Mesendoderm (in vitro differentiated cells): ENCODE measurements around the gene PRKCB.
A peak's percentile ranks its signal among the peaks of the same experiment; 100 is the strongest.

Source experiments
- DNase-seq: peaks from one replicate; pipeline ENCODE4 v3.0.0; 2013
- H2AK5ac ChIP-seq: 2 replicates; pipeline ENCODE4 v1.6.1; 2013; ENCODE audit warnings: low read length, inconsistent platforms
- H2BK120ac ChIP-seq: 2 replicates; pipeline ENCODE4 v1.6.1; 2013; ENCODE audit warnings: low read depth, mild to moderate bottlenecking, low read length, moderate library complexity, mixed read lengths
- H2BK15ac ChIP-seq: replicated peaks from 2 replicates; pipeline ENCODE4 v1.6.1; 2013; ENCODE audit warnings: low read depth, mild to moderate bottlenecking, moderate library complexity
- H2BK5ac ChIP-seq: 2 replicates; pipeline ENCODE4 v1.6.1; 2013; ENCODE audit warnings: low read length, inconsistent platforms
- H3K18ac ChIP-seq: 2 replicates; pipeline ENCODE4 v1.6.1; 2013; ENCODE audit warnings: mild to moderate bottlenecking, low read length, mixed read lengths
- H3K23ac ChIP-seq: one replicate; pipeline ENCODE4 v1.6.1; 2013; ENCODE audit warnings: low read length
- H3K27ac ChIP-seq: 2 replicates; pipeline ENCODE4 v1.5.1; 2013; ENCODE audit warnings: low read depth, mild to moderate bottlenecking, inconsistent platforms, low read length, moderate library complexity
- H3K27me3 ChIP-seq: 2 replicates; pipeline ENCODE4 v1.6.1; 2013; ENCODE audit warnings: low read length, control low read depth, mild to moderate bottlenecking, inconsistent platforms; ENCODE audit not compliant: insufficient read depth, poor library complexity
- H3K36me3 ChIP-seq: 2 replicates; pipeline ENCODE4 v1.6.1; 2013; ENCODE audit warnings: low read length, inconsistent platforms; ENCODE audit not compliant: control insufficient read depth, insufficient read depth
- H3K4ac ChIP-seq: one replicate; pipeline ENCODE4 v1.6.1; 2013; ENCODE audit warnings: low read depth, mild to moderate bottlenecking, low read length, moderate library complexity
- H3K4me1 ChIP-seq: 2 replicates; pipeline ENCODE4 v1.6.1; 2013; ENCODE audit warnings: low read depth, low read length, inconsistent platforms; ENCODE audit not compliant: control insufficient read depth
- H3K4me2 ChIP-seq: 2 replicates; pipeline ENCODE4 v1.6.1; 2013; ENCODE audit warnings: low read length
- H3K4me3 ChIP-seq: 2 replicates; pipeline ENCODE4 v1.5.1; 2013; ENCODE audit warnings: mild to moderate bottlenecking, low read length
- H3K56ac ChIP-seq: one replicate; pipeline ENCODE4 v1.6.1; 2013; ENCODE audit warnings: low read length
- H3K79me1 ChIP-seq: 2 replicates; pipeline ENCODE4 v1.6.1; 2013; ENCODE audit warnings: low read length, inconsistent platforms
- H3K79me2 ChIP-seq: 2 replicates; pipeline ENCODE4 v1.6.1; 2013; ENCODE audit warnings: mild to moderate bottlenecking, low read length; ENCODE audit not compliant: control insufficient read depth, insufficient read depth
- H3K9ac ChIP-seq: 2 replicates; pipeline ENCODE4 v1.6.1; 2013; ENCODE audit warnings: low read length, inconsistent platforms
- H4K5ac ChIP-seq: one replicate; pipeline ENCODE4 v1.6.1; 2013; ENCODE audit warnings: low read length
- H4K8ac ChIP-seq: one replicate; pipeline ENCODE4 v1.6.1; 2013; ENCODE audit warnings: low read depth, mild to moderate bottlenecking, control low read depth, low read length, moderate library complexity
- whole genome bisulfite sequencing: extraction: QIAGEN DNeasy Blood & Tissue Kit; methylation state at CpG from one replicate; pipeline ENCODE4 v1.1.7; 2013; ENCODE audit warnings: low lambda C conversion rate, missing lambda C conversion rate; ENCODE audit not compliant: insufficient coverage; ENCODE audit errors: extremely low coverage; 5-methylcytosine and 5-hydroxymethylcytosine counted together

The PRKCB gene

GRCh38 chr16:23902748-23903414, 67.1 kb downstream of the PRKCB start:
- no peaks in the 10 kb centered on the region for H3K27me3 ChIP-seq
- H3K56ac ChIP-seq, result no peak overlapping the region
- no peak overlapping the region for H2BK15ac ChIP-seq
- H4K5ac ChIP-seq, result no peak overlapping the region
- no peak overlapping the region for H3K4me2 ChIP-seq
- peak; percentile 19 for DNase-seq
- no peak overlapping the region for H3K4ac ChIP-seq
- no peak overlapping the region for H3K23ac ChIP-seq
- H4K8ac ChIP-seq, result no peak overlapping the region
- H2AK5ac ChIP-seq, result no peak overlapping the region
- no peak overlapping the region for H3K9ac ChIP-seq
- no peaks in the 10 kb centered on the region for H3K79me2 ChIP-seq
- H3K27ac ChIP-seq, result no peak overlapping the region
- no peak overlapping the region for H3K4me3 ChIP-seq
- WGBS, result no CpG with 5 or more reads among the region's 8 CpGs
- H3K36me3 ChIP-seq, result no peaks in the 10 kb centered on the region
- H3K18ac ChIP-seq, result no peak overlapping the region
- H2BK120ac ChIP-seq, result no peak overlapping the region
- no peak overlapping the region for H2BK5ac ChIP-seq
- H3K4me1 ChIP-seq, result peaks cover 4% of the 10 kb centered on the region
- H3K79me1 ChIP-seq, result no peaks in the 10 kb centered on the region

- Histone ChIP-seq H2BK5ac (no peak overlapping the region), H3K4me1 (peaks cover 4% of the 10 kb centered on the region), H2BK120ac (no peak overlapping the region), H3K79me2 (no peaks in the 10 kb centered on the region), H2AK5ac (no peak overlapping the region), H4K8ac (no peak overlapping the region), H3K27ac (no peak overlapping the region), H3K9ac (no peak overlapping the region), H3K27me3 (no peaks in the 10 kb centered on the region), H3K79me1 (no peaks in the 10 kb centered on the region), H4K5ac (no peak overlapping the region), H3K4me2 (no peak overlapping the region), H3K36me3 (no peaks in the 10 kb centered on the region), H2BK15ac (no peak overlapping the region), H3K4ac (no peak overlapping the region), H3K18ac (no peak overlapping the region), H3K4me3 (no peak overlapping the region), H3K23ac (no peak overlapping the region), H3K56ac (no peak overlapping the region)
- peak; percentile 89 for DNase-seq
- no CpG with 5 or more reads among the region's 8 CpGs for WGBS
These were observed 69.2 kb downstream of the PRKCB start for GRCh38 chr16:23905027-23905426.

GRCh38 chr16:23907457-23907902, 71.7 kb downstream of the PRKCB start:
- no CpG with 5 or more reads among the region's 5 CpGs for WGBS
- Histone ChIP-seq H3K4me2 (no peak overlapping the region), H3K4me1 (no peaks in the 10 kb centered on the region), H3K9ac (no peak overlapping the region), H4K8ac (no peak overlapping the region), H2AK5ac (no peak overlapping the region), H4K5ac (no peak overlapping the region), H3K79me1 (no peaks in the 10 kb centered on the region), H3K4me3 (no peak overlapping the region), H2BK5ac (no peak overlapping the region), H2BK120ac (no peak overlapping the region), H3K27me3 (no peaks in the 10 kb centered on the region), H3K18ac (no peak overlapping the region), H3K36me3 (no peaks in the 10 kb centered on the region), H3K27ac (no peak overlapping the region), H3K4ac (no peak overlapping the region), H2BK15ac (no peak overlapping the region), H3K56ac (no peak overlapping the region), H3K79me2 (no peaks in the 10 kb centered on the region), H3K23ac (no peak overlapping the region)
- DNase-seq, result no peak

GRCh38 chr16:23907903-23908302, 72.1 kb downstream of the PRKCB start:
- no peak overlapping the region for H3K4me3 ChIP-seq
- no peak overlapping the region for H4K8ac ChIP-seq
- H3K36me3 ChIP-seq, result no peaks in the 10 kb centered on the region
- H2BK15ac ChIP-seq, result no peak overlapping the region
- no peak overlapping the region for H3K18ac ChIP-seq
- H3K4me1 ChIP-seq, result no peaks in the 10 kb centered on the region
- no peak overlapping the region for H3K9ac ChIP-seq
- no CpG with 5 or more reads among the region's 7 CpGs for WGBS
- no peak overlapping the region for H4K5ac ChIP-seq
- H3K56ac ChIP-seq, result no peak overlapping the region
- H2BK120ac ChIP-seq, result no peak overlapping the region
- no peak overlapping the region for H3K27ac ChIP-seq
- no peak for DNase-seq
- H3K23ac ChIP-seq, result no peak overlapping the region
- no peak overlapping the region for H3K4me2 ChIP-seq
- H2BK5ac ChIP-seq, result no peak overlapping the region
- H3K27me3 ChIP-seq, result no peaks in the 10 kb centered on the region
- H3K4ac ChIP-seq, result no peak overlapping the region
- H2AK5ac ChIP-seq, result no peak overlapping the region
- no peaks in the 10 kb centered on the region for H3K79me2 ChIP-seq
- no peaks in the 10 kb centered on the region for H3K79me1 ChIP-seq

GRCh38 chr16:23908790-23909189, 73.0 kb downstream of the PRKCB start:
- H3K18ac ChIP-seq, result no peak overlapping the region
- H3K4me3 ChIP-seq, result no peak overlapping the region
- H3K27me3 ChIP-seq, result no peaks in the 10 kb centered on the region
- no peaks in the 10 kb centered on the region for H3K4me1 ChIP-seq
- no peaks in the 10 kb centered on the region for H3K79me1 ChIP-seq
- no peak overlapping the region for H3K23ac ChIP-seq
- H3K4ac ChIP-seq, result no peak overlapping the region
- DNase-seq, result no peak
- H4K5ac ChIP-seq, result no peak overlapping the region
- no peak overlapping the region for H3K56ac ChIP-seq
- H3K79me2 ChIP-seq, result no peaks in the 10 kb centered on the region
- H3K27ac ChIP-seq, result no peak overlapping the region
- no peaks in the 10 kb centered on the region for H3K36me3 ChIP-seq
- H3K4me2 ChIP-seq, result no peak overlapping the region
- H2BK15ac ChIP-seq, result no peak overlapping the region
- no peak overlapping the region for H2BK5ac ChIP-seq
- no peak overlapping the region for H2AK5ac ChIP-seq
- H4K8ac ChIP-seq, result no peak overlapping the region
- WGBS, result no CpG with 5 or more reads among the region's 9 CpGs
- H3K9ac ChIP-seq, result no peak overlapping the region
- H2BK120ac ChIP-seq, result no peak overlapping the region
